GM21528 (cell line): ENCODE results near the gene ZFAND3.
"Not testable (repeated sequence)": the region's sequence is repeated elsewhere in the genome, so short reads cannot be mapped to it uniquely, and the experiment has no call there.

ENCODE experiments used
- ATAC-seq: cut with Tn5 transposase; IDR thresholded peaks from one replicate; pipeline ENCODE4 v1.9.1; 2021; ENCODE audit warnings: mild to moderate bottlenecking, moderate library complexity; ENCODE audit not compliant: unreplicated experiment, low FRiP score

Gene ZFAND3

DNA sequence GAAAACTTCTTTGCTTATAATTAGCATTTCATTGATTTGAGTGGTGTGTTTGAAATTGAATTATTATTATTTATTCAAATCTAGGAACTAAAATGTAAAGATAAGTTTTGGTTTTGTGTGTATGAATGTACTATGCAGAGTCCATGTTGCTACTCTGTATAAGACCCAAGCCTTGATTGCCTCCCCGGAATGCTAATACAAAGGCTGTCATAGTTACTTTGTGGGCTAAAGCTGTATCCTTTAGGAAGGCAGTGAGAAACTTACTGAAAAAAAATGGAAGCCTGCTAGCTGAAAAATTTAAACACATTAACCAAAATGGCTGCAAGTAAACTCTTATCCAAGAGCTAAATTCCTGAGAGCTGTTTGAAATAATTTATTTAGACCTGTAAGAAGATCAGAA, 213.3 kb downstream of the ZFAND3 start:
- no peak for ATAC-seq

DNA sequence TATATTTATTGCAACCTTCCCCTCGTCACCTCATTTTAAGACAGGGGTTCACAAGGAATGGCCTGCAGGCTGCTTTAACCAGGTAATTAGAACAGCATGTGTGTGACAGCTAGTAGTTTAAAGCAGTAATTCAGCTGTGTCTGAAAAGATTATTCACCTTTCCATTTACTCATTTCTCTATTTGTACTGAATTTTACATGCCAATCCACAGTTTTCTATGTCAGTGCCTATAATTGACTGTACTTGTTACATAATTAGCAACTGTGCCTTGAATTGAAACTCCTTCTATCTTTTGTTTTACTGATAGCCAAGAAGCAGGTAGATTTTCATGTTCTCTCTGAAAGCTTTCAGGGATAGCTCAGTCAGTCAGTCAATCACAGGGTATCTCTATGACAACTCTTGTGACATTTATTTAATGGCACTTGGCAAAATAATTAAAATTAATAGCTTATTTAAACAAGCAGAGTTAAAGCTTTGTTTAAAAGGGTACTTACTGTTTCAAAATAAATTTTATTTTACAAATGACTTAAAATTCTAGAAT, 214.0 kb downstream of the ZFAND3 start:
- ATAC-seq = no peak

DNA sequence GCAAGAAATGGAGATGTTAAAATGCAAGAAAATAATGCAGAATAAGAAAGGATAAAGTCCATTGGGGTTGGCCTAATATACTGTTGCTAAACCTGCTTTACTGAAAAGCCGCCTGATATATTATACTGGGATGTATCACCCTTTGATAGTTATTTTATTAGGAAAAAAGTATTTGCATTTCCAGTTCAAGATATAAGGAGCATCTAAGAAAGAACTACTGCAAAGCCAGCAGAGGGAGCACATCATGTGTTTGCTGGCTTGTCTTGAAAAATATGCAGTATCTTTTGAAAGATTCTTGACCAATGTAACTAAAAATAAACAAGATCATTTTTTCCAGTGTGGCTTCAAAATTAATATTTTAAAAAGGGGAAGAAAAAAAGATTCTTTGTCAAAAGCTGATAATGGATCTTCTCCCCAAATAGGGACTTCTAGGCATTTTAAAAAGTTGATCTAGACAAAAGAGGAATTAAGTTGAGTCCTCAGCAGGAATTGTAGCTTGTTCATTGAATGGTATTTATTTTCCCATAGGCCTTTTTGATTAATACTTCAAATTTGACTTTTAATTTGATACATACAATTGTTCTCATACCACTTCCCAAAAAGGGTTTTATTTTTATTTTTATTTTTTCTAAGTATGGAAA, 214.9 kb downstream of the ZFAND3 start:
- ATAC-seq = no peak

DNA sequence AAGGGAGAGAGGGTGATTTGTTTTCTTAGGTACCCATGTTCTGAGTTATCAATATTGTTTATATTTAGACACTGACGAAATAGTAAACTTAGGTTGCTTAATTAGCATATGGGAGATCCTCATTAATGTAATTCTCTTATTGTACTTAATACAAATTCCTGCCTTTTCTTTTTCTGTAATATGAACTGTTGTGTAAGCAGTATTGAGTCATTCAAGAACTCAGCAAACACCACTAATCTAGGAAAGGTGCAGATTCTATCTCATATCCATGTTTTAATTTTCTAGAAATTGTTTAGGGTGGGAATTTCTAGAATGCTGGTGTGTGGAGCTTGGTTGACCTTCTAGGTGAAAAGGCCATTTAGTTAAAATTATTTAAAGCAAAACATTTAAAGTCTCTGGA, 216.0 kb downstream of the ZFAND3 start:
- ATAC-seq = no peak

DNA sequence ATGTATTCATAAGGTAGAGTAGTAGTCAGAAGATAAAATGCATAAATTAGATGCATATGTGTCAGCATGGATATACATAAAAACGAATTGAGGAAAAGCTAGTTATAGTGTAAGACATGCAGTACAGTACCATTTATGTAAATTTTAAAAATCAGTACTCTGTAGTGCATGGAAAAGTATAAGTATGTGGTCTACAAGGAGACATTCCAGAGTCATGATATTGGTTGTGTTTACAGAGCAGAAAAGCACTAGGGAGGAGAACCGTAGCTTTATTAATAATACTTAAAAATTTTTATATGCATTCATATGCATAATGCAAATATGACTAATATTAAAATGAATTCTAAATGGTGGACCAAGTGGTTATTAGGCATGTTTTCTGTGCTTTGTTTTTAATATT, 220.0 kb downstream of the ZFAND3 start:
- no peak for ATAC-seq

DNA sequence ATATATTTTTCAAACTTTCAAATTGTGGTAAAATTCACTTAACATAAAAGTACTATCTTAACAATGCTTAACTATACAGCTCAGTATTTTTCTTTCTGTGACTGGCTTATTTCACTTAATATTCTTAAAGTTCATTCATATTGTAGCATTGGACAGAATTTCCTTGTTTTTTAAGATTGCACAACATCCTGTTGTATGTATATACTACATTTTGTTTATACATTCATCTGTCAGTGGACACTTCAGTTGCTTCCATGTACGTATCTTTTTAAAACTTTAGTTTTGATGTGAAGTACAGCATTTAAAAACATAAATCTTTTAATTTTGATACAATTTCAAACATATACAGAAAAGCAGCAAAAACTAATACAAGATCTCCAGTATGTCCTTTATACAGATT, 220.7 kb downstream of the ZFAND3 start:
- ATAC-seq = no peak

DNA sequence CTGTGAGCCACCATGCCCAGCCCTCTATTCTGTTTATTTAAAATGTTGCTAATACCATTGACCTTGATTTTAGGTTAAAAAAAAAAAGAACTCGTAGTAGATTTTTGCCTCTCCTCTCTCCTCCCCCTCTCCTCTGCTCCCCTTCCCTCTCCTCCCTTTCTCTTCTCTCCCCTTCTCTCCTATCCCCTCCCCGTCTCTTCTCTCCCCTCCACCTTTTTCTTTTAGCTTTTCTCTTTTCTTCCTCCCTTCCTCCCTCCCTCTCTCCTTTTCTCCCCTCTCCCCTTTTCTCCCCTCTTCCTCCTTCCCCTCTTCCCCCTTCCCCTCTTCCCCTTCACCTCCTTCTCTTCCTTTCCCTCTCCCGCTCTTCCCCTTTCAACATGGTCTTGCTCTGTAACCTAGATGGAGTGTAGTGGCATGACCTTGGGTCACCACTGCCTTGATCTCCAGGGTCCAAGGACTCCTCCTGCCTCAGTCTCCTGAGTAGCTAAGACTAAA, 223.8 kb downstream of the ZFAND3 start:
- no peak for ATAC-seq

DNA sequence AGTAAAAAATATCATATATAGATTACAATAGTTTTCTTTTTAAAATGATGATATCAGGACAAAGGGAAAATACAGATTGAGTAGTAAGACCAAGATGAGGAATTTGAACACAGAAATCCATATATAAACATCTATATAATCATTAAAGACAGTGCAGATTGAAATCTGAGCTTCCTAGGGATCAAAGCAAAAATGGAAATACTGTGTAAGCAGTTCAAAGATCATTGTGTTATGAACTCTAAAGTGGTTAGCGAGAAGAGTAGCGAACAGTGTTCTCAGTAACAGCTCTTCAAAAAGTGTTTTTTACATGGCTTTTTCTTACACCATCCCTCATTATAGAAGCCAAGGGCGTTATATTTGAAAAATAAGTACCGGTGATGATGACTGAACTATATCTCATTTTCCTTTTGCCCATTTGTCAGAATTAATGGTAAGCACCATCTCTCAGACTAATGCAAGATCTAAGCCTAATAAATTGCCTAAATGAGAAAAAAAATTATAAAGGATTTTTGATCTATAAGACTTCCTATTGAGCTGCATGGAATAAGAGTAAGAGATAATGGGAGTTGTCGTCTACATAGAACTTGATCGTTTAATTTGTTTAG, 226.3 kb downstream of the ZFAND3 start:
- no peak for ATAC-seq

DNA sequence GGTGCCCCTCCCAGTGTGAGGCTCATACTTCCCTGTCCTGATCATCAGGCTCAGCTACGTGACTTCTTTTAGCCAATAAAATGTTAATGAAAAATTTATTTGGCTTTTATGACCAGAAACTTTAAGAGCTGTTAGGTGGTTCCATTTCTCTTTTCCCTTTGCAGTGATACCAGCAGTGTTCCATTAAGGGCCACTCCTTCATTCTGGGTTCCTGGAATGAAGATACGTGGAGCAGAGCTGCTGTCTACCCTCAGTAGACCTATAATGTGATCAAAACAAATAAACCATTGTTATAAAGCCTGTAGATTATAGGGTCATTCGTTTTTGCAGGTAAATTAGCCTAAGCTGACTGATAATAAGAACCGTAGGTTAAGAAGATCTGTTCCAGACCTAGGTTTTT, 228.0 kb downstream of the ZFAND3 start:
- no peak for ATAC-seq

DNA sequence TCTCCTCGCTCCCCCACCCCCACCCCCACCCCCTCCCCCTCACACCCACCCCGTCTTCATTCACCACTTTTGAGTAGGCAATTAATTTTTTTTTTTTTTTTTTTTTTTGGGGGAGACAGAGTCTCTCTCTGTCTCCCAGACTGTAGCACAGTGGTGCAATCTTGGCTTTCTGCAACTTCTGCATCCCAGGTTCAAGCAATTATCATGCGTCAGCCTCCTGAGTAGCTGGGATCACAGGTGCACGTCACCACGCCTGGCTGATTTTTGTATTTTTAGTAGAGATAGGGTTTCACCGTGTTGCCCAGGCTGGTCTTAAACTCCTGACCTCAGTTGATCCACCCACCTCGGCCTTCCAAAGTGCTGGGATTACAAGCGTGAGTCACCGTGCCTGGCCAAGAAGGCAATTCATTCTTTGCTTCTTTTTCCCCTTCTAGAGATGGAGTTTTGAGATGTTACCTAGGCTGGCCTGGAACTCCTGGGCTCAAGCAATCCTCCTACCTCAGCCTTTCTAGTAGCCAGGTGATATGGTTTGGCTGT, 230.4 kb downstream of the ZFAND3 start:
- not testable (repeated sequence) for ATAC-seq

DNA sequence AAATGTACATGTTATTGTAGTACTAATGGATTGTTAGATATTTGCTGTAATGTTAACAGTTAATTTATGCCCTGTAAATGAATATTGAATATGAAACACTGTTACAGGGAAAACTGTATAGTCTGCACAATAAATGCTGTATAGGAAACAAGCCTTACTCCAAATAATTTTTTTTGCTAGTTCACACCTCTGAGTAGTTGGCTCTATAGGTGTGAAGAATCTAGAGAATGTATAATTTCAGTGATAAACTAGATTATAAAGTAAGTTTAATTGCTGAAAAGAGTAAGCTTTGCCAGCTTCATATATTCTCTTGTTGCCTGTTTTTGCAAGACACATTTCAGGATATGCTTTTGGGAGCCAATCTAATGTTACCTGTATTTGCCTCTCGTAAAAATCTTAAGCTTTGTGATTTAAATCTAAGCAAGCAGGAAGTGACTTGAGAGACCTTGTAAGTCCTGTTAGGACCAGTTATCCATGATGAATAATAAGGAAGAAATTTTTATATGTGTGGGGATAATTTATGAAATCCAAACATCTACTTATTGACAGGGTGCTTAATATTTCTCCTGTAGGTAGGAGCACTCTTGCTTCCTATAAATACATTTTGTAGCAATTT, 232.4 kb downstream of the ZFAND3 start:
- ATAC-seq = no peak

DNA sequence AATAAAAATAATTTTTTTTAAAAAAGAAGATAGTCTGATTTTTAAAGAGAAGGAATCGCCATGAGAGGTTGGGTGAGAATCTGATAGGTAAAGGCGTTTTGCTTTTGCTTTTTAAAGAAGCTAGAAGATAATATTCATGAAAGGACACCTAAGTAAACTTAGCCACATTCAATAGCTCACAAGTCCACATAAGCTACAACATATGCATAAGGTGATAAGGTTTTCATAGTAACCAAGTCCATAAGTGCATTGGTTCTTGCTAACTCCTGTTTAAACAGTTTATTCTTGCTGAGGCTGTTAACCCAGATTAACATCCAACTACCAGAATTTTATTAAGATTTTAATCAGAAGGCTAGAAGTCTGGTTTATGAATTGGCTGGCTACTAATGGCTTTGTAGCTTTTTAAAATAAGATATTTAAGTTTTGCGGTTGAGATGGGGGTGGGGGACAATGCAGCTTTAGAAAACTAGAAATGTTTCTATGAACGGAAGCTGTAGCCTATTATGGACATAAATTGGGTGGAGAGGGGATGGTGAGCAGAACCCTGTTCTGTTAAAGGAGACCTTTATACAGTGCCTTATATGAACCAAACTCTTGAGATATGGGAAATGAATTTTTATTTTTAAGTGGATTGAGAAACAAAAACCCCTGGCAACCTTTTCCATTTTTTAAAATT, 235.1 kb downstream of the ZFAND3 start:
- no peak for ATAC-seq

DNA sequence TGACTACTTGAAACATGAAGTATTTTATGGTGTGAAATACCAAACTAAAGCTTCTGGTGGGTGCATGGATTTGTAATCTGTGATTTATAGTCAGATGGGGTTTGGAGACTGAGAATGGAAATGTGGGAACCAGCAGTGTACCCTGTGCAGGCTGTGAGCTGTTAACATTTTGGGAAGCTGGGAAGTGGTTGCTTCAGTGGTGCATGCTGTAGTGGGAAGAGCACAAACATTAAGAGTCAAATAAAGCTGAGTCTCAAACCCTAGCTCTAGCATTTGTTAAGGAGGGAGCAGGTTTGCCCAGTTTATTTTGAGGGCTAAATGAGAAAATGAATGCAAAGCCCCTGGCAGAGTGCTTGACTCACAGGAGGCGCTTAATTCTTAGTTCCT, 235.7 kb downstream of the ZFAND3 start:
- ATAC-seq = no peak

DNA sequence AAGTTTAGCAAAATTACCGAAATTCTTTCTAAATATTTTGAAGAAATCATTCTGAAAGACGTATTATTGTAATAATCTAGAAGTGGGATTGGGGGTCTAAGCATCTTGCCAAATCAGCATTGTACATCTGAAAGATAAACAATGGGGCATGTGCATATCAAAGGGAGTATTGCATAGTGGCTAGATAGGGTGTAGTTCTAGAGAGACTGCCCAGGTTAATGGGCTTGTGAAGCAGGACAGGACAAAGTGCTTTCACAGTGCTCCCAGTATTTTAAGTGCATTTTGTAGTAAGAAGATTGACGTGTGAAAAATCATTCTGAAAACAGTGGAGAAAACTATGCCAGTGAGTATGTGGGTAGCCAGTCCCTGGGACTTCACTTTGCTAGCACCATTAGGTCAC, 236.8 kb downstream of the ZFAND3 start:
- ATAC-seq = no peak

DNA sequence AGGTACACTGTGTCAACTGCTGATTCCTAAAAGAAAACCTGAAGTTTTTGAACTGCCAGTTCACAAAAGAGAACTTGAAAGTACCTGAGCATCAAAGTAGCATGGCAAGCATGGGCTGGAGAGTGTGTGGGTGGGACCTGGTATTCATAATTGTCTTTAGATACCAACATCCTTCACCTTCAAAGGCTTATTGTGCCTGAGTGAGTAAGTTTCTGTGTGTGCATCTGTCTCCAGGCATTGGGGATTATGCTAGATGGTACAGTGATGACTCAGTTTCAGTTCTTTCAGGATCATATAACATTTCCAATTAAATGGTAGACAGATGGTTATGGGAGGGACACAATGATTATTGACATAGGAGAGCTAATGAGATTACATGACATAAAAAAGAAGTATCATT, 238.5 kb downstream of the ZFAND3 start:
- no peak for ATAC-seq

DNA sequence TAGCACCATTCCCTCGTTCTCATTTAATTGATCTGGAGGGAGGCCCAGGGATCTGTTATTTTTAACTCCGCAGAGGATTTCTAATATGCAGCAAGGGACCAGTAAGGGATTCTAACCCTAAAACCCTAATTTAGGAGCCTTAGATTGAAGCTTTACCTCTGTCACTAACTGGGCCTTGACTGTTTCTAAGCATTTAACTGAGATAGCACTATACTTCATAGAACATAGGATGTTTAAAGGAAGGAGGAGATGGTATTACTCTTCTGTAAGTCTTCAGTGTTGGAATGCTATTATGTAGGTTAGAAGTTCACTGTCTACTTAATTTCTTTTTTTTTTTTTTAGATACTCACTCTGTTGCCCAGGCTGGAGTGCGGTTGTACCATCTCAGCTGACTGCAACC, 242.5 kb downstream of the ZFAND3 start:
- no peak for ATAC-seq

DNA sequence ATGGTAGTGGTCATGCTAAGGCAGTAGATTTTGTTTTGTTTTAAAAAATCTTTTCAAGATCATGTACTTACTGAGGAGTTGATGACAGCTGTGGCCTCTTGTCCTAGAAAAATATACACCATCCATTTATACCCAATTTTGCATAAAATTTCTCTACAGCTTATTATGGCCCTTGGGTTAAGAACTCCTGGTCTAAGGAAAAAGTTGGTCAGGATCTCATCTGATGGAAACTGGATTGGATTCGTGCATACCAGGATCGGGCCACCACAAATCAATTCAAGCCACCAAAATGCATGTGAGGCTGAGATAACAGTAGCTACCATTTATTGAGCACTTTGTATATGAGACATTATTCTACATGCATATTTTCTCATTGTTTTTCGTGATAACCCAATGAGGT, 244.4 kb downstream of the ZFAND3 start:
- no peak for ATAC-seq

DNA sequence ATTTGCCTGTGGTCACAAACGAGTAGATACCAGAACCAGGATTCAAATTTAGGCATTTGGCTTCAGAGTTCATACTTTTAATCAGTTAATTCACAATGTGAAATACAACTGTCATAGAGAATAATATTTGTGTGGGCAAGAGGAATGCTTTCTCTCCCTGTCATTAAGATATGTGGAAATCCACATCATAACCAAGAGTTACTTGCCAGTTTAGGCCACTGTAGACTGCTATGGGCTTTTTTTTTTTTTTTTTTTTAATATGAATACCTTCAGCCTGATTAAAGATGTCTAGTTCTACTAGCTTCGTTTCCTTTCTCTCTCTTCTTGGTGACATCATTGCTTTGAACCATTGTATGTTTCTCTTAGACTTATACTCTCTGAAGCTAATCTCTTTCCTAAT, 244.9 kb downstream of the ZFAND3 start:
- ATAC-seq = no peak

DNA sequence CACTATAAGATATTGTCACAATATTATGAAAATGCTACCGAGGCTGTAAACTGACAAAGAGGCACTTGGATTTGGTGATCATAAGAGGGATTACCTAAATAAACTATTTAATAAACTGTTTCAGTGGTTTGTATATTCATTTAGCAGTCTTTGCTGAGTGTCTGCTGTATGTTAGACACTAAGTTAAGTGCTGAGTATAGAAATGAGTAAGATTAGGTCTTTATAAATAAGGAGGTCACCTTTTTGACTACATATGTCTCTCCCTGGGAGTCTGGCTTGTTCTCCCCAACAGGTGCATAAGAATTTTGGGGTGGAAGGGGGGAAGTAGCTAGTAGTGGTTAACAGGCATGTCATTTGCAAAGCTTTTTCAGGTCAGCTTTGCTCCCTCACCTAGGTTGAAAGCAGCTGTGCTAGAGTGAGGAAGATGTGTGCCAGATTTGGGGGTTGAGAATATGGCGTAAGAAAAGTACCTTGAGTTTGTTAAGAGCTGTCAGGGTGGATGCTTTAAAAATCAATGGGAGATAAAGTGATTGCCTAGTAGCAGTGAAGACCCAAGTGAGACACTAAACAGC, 246.3 kb downstream of the ZFAND3 start:
- no peak for ATAC-seq

DNA sequence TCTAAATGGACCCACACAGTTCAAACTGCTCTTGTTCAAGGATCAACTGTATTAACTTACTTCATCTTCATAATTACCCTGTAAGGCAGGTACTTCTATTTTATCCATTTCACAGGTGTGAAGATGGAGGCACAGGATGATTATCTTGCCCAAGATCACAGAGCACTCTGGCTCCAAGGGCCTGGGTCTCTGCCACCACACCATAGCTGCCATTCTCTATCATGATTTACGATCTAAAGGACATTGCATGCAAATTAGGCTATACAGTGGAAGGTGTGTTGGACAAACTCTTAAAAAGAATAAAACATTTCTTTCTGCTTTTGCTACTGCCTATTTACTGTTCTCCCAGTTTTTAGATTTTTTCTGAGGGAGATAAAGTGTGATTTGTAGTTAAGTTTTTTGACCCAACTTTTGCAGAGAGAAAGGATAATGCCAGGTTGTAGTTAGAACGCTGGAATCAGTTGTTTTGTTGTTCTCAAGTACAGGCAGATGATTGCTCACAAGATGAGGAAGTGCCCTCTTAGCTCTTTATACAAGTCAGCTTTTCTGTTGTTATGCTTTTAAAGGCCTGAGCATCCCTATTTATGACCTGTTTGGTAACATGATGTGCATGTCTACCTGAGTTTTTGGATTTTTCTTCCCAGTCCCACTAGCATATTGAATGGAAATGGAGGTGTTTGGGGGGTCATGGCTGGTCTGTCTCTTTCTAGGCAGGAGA, 247.9 kb downstream of the ZFAND3 start:
- no peak for ATAC-seq
